Left lung (tissue), 10 donors: ENCODE results near the gene TEKT4. TPM values are rescaled to one million over a fixed set of nuclear protein-coding genes. Genes with fewer than 3 reads are reported as not detected.
"Not testable (repeated sequence)": the region's sequence is repeated elsewhere in the genome, so short reads cannot be mapped to it uniquely, and the experiment has no call there.

Experiments
- ATAC-seq: fragments of 200-7000 bp; cut with Tn5 transposase; one replicate; pipeline ENCODE4 v1.9.1; 2020; ENCODE audit warnings: moderate library complexity
- DNase-seq, 4 donors: peaks; one replicate each; pipeline ENCODE4 v3.0.0-alpha.2; 2013 to 2020
- H3K27ac ChIP-seq, 2 donors: fragments of 200-600 bp; sonication (generic) in 1 of 2; one replicate each; pipeline versions ENCODE4 v1.5.0 to v1.8.0; 2020 to 2021
- H3K27me3 ChIP-seq, 2 donors: fragments of 200-600 bp; sonication (generic) in 1 of 2; one replicate each; pipeline versions ENCODE4 v1.5.0 to v1.8.0; 2020 to 2021
- H3K36me3 ChIP-seq, 2 donors: fragments of 200-600 bp; sonication (generic) in 1 of 2; one replicate each; pipeline versions ENCODE4 v1.5.0 to v1.8.0; 2020 to 2021
- H3K4me1 ChIP-seq, 2 donors: fragments of 200-600 bp; one replicate each; pipeline ENCODE4 v1.8.0; 2021
- H3K4me3 ChIP-seq, 2 donors: fragments of 200-600 bp; sonication (generic) in 1 of 2; one replicate each; pipeline versions ENCODE4 v1.5.0 to v1.8.0; 2020 to 2021; ENCODE audit warnings: mild to moderate bottlenecking in 1 of 2
- H3K9me3 ChIP-seq, 2 donors: fragments of 200-600 bp; sonication (generic) in 1 of 2; one replicate each; pipeline versions ENCODE4 v1.5.0 to v1.8.0; 2020 to 2021
- CTCF ChIP-seq, 2 donors: fragments of 200-600 bp; sonication (generic) in 1 of 2; IDR thresholded peaks; one replicate each; pipeline versions ENCODE4 v1.5.0 to v1.8.0; 2021; ENCODE audit warnings: antibody characterized with exemption in 2 of 2
- intact Hi-C, 2 donors: fragments of 100-400 bp; cut with DNase I; formaldehyde crosslinking; loops; one replicate each; pipeline versions ENCODE4 v1.11.2 to v1.14.2; 2022
- polyA plus RNA-seq, 6 donors: library from polyadenylated mRNA; unstranded; fragments of 120-200 nt; gene quantifications; one replicate each; pipeline ENCODE4 v1.2.1, GENCODE V29; 2013; ENCODE audit not compliant: insufficient read length in 6 of 6
- total RNA-seq, 2 donors: library from RNA; stranded (reverse); fragmentation: NEBNext Ultra II Directional; extraction: Animal tissue kit (Norgen Biotek cat#: 25700); gene quantifications; one replicate each; pipeline ENCODE4 v1.2.1, GENCODE V29; 2021
- donor health status: DM: no; HTN: yes; CAD: no.
- donor health status: DM: no; HTN: no; CAD: no.

TEKT4 gene
- total and polyA plus RNA-seq, 8 donors = 0.39 to 3.2 (median 1.7) TPM; not detected in 1

DNA sequence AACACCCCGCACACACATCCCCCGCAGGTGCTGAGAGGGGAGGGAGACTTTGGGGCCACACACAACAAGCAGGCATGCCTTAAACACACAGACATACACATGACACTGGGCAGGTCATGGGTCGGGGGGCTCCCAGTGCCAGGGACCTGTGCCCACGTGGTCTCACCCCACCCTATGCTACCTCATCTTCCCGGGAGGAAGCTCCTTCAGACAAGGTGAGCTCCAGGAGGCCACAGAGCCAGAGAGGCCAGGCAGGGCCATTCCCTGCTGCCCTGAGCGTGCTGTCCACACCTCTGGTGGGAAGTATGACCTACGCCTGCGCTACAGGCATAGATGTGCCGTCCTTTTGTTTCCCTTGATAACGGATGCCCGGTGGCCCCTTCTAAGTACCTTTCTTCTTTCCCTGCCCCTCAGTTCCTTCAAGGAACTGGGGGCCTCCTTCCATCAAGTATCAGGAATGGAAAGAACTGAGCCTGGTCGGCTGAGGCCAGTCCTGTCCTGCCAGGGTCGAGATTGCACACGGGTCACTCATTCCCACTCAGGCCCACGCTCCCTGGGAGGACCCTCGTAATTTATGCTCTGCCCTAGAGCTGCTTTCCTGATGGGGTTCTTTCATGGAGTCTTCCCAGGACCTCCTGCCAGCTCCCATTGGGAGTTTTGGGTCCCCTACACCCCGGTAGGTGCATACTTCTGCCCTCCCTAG lies 4.7 kb downstream of the TEKT4 start:
- Histone ChIP-seq H3K9me3 (no peaks in the 10 kb centered on the region), H3K36me3 (no peaks in the 10 kb centered on the region), H3K4me3 (no peak overlapping the region), H3K4me1 (no peaks in the 10 kb centered on the region), H3K27me3 (peaks cover 0 to 63% of the 10 kb centered on the region in 2 donors), H3K27ac (no peak overlapping the region)
- intact Hi-C loops = no loop called here
- DNase-seq (no peak), ATAC-seq (no peak)
- TF ChIP-seq CTCF (IDR thresholded peaks at IDR 0.05) = no peak

DNA sequence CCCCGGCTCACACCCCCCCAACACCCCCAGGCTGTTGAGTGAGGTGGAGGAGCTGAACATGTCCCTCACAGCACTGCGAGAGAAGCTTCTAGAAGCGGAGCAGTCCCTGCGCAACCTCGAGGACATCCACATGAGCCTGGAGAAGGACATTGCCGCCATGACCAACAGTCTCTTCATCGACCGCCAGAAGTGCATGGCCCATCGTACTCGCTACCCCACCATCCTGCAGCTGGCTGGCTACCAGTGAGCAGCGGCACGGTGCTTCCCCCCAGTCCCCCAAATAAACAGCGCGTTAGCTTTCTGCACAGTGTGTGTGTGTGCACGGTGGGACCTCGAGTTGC lies 5.3 kb downstream of the TEKT4 start:
- ATAC-seq = no peak
- H3K27ac ChIP-seq = no peak overlapping the region
- DNase-seq = peak in 1 of 4 donors; percentile 52
- H3K36me3 ChIP-seq = no peaks in the 10 kb centered on the region
- no peaks in the 10 kb centered on the region for H3K4me1 ChIP-seq
- no peaks in the 10 kb centered on the region for H3K9me3 ChIP-seq
- H3K27me3 ChIP-seq = peaks cover 0 to 61% of the 10 kb centered on the region in 2 donors
- H3K4me3 ChIP-seq = no peak overlapping the region
- intact Hi-C loops = no loop called here
- TF ChIP-seq CTCF (IDR thresholded peaks at IDR 0.05) = no peak

DNA sequence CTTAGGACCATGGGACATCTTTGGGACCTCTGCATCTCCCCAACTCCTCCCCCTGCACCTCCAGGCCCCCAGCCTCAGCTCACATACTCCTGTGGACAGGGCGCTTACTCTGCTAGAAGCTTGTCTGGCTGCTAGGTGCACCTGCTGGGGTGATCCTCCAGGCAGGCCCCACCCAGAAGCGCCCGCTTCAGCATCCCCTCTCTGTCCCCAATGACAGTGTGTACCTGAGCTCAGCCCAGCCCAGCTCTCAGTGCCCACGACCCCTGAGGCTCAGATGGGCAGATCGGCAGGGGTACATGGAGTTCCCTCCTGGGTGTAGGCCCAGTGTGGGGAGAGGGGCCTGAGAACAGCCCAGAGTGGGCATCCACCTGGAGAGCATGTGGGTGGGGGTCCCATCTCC lies 5.9 kb downstream of the TEKT4 start:
- intact Hi-C loops = no loop called here
- no peak for TF ChIP-seq CTCF (IDR thresholded peaks at IDR 0.05)

GRCh38 chr2:94878575-94878974 lies 7.3 kb downstream of the TEKT4 start:
- H3K9me3 ChIP-seq, H3K27ac ChIP-seq, H3K4me1 ChIP-seq, H3K4me3 ChIP-seq, intact Hi-C loops, H3K36me3 ChIP-seq, ATAC-seq: not testable (repeated sequence)
- peak in 1 of 4 donors; percentile 56 for DNase-seq
- H3K27me3 ChIP-seq = peaks cover 0 to 40% of the 10 kb centered on the region in 2 donors

More for the DNA sequence above, 5.9 kb downstream of the TEKT4 start:
- H3K36me3 ChIP-seq = no peaks in the 10 kb centered on the region
- no peak overlapping the region for H3K27ac ChIP-seq
- no peak overlapping the region for H3K4me3 ChIP-seq
- ATAC-seq = no peak
- no peak for DNase-seq
- H3K27me3 ChIP-seq = peaks cover 0 to 55% of the 10 kb centered on the region in 2 donors
- H3K4me1 ChIP-seq = no peaks in the 10 kb centered on the region
- H3K9me3 ChIP-seq = no peaks in the 10 kb centered on the region

GRCh38 chr2:94879314-94879981 lies 8.2 kb downstream of the TEKT4 start:
- Histone ChIP-seq H3K4me1 (no peaks in the 10 kb centered on the region), H3K36me3 (no peaks in the 10 kb centered on the region), H3K27me3 (peaks cover 0 to 32% of the 10 kb centered on the region in 2 donors), H3K9me3 (no peaks in the 10 kb centered on the region), H3K4me3 (no peak overlapping the region), H3K27ac (no peak overlapping the region)
- no peak for TF ChIP-seq CTCF (IDR thresholded peaks at IDR 0.05)
- ATAC-seq = no peak
- DNase-seq = peak in 1 of 4 donors; percentile 58
- intact Hi-C loops = no loop called here
